HG02798 (cell line): ENCODE measurements around the gene TSPAN32.
"Not testable (repeated sequence)": the region's sequence is repeated elsewhere in the genome, so short reads cannot be mapped to it uniquely, and the experiment has no call there.

ENCODE experiments used
- ATAC-seq: cut with Tn5 transposase; IDR thresholded peaks from one replicate; pipeline ENCODE4 v1.9.1; 2021; ENCODE audit warnings: mild to moderate bottlenecking; ENCODE audit not compliant: unreplicated experiment, poor library complexity

The TSPAN32 gene

GRCh38 chr11:2280208-2280607, 21.6 kb upstream of the TSPAN32 start:
- no peak for ATAC-seq

DNA sequence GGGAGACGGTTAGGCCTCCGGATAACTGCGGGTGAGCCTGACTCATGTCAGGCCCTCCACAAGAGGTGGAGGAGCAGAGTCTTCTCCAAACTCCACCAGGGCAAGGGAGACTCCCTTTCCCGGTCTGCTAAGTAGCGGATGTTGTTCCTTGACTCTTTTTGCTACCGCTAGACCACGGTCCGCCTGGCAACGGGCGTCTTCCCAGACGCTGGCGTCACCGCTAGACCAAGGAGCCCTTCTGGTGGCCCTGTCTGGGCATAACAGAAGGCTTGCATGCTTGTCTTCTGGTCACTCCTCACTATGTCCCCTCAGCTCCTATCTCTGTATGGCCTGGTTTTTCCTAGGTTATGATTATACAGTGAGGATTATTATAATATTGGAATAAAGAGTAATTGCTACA, 15.5 kb upstream of the TSPAN32 start:
- not testable (repeated sequence) for ATAC-seq

GRCh38 chr11:2287091-2287490, 14.7 kb upstream of the TSPAN32 start:
- no peak for ATAC-seq

DNA sequence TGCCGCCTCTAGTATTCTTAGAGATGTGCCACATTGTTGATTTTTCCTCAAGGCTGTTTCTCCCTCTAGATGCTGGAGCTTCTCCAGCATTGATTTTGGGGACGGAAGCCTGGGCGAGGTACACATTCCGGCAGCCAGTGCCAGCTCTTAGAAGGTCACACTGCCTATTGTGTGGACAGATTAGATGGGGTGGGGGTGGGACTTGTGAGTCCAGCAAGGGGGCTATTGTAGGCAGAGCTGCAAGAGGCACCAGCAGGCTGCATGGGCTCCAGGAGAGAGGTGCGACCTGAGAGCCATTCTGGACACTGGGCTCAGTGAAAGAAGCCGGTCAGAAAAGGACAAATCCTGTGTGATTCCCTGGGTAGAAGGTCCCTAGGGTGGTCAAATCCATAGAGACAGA, 12.5 kb upstream of the TSPAN32 start:
- no peak for ATAC-seq

GRCh38 chr11:2289859-2290258, 12.0 kb upstream of the TSPAN32 start:
- no peak for ATAC-seq

DNA sequence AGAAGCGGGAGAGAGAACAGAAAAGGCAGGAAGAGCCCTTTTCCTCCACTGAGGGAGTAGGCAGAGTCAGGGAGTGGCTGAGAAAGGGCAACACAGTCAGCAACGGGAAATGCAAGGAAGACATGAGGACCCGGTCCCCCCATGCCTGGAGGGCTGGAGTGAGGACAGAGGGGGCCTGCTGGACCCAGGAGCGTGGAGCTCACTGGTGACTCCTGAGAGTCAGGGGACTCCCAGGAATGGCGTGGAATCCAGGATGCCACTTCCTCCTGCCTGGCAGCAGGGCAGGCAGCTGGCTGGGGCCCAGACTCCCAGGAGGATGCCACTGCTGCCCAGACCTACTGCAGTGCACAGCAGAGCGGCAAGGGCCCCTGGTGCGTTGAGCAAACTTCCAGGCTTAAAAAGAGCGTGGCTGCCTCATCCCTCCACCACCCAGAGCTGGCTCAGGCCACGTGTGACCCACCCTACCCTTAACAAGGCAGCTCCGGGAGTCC, 11.4 kb upstream of the TSPAN32 start:
- no peak for ATAC-seq

DNA sequence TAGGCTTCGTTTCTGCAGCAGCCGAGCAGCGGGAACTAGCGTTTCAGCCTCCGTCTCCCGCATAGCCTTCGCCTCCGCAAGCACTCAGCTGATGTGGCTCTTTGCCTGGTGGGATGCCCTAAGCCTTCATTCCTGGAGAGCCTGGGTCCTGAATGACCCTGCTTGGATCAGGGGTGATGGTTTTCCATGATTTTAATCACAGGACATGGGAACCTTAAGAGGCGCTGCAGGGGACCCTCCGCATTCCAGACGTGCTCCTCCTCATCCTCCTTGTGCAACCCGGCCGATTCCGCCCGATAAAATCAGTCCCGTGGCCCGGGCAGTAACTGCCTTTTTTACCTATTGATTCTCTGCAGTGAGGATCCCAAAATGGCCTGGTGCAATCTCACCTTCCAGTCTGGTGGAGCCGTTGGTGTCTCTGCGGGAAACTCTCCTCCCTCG, 8.3 kb upstream of the TSPAN32 start:
- no peak for ATAC-seq

DNA sequence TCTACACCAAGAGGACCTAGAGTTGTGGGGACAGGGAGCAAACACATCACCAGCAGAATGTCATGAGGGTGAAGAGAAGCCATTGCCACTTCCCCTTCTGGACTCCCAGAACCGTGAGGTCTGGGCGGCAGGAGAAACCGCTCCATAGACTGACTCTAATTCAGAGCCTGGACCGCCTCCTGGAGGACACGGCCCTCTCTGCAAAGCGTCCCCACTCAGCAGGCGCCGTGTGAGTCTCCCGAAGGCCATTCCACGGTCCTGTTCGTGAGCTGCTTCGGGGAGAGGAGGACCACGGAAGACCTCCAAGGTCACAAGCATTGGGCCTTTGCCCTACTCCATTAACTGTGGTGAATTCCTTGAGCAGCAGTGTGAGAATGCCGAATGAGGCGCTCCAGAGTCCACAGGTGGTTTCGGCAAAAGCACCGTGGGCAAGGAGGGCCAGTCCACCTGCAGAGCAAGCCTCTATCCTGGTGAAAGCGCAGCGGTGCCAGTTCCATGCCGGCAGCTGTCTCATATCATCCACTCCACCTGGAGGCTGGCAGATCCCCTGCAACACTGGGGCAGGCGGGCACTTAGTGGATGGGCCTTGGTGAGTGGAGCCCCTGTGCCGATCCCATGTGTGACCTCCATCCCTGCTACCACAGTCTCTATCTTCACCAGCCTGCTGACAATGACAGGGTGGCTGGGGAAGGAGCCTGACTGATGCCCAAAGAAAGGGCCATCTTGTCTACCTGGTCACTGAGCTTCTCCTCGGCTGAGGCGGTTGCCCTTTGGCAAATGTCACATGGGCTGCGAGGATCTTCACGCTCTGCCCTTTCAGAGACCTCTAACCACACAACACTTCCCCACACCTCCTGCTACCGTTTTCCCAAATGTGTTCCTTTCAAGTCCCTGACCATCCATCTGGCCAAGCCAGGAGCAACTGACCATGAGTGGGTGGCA, 7.6 kb upstream of the TSPAN32 start:
- no peak for ATAC-seq

- ATAC-seq = no peak
These were observed 6.9 kb upstream of the TSPAN32 start for GRCh38 chr11:2294926-2295290.

- no peak for ATAC-seq
These were observed 5.6 kb upstream of the TSPAN32 start for GRCh38 chr11:2295971-2296912.

DNA sequence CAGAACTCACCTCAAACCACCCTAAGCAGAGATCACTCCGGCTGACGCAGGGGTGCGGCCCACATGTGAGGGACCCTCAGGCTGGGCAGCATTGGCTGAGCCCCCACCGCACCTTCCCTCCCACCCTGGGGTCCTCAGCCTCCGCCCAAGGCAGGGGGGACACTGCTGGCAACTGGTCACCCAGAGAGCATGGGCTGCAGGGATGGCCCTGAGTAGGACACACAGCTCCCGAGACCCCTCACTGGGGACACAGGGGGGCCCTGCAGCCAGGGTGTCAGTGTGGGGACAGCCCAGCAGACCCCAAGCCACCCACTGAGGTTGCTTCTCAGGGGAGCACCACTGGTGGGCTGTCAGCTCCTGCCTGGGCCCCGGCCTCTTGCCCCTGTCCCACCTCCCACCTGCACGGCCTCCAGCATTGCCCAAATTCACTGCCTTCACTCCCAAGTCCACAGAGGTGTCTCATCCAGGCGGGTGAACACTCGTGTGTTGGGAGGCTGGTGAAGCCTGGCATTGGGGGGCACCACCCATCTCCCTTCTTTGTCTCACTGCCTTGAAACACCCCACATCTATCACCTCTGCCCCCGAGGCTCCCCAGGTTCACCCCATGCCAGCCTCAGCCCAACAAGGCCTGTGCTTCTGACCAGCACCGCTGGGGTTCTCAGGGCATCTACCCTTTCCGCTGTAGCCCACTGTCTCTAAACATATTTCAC, 4.7 kb upstream of the TSPAN32 start:
- ATAC-seq = no peak

GRCh38 chr11:2297623-2298030, 4.2 kb upstream of the TSPAN32 start:
- no peak for ATAC-seq

- ATAC-seq = no peak
These were observed 3.5 kb upstream of the TSPAN32 start for GRCh38 chr11:2298131-2298794.

DNA sequence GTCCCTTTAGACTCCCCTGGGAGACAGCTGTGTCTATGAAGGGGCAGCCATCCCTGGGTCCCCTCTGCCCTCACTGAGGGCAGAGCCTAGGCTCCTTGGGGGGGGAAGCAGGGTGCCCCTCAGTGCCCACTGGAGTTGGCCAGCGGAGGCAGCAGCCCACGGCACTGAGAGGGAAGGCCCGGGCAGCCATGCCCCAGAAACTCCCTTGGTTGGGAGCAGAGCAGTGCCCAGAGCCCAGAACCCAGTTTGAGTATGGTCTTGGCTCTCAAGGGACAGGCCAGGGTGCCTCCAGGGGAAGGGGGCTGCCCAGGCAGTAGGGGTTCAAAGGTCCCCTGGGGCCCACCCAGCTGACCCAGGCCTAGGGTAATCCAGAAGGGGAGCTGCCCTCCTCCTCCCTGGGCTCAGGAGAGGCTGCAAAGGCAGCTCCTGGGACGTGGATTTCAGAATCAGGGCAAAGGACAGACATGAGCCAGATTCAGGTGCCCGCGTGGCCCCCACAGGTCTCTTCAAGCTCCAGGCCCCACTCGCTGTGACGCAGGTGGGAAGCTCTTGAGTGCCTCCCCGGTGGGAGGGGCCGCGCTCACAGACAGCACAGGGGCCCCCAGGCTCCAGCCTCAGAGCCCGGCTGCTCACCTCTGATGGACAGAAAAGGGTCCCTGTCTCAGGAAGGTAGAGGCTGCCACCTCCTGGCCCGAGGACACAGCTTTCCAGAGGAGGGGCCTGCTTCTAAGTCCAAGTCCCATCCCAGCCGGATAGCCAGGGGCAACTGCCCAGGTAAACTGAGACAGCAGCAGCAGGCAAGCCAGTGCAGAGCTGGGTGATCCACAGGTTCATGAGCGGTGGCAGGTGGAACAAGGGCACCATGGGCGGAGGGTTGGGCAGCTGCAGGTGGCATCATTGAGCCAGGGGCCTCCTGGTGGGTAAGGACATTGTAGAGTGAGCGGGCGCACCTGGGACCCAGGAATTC, 2.7 kb upstream of the TSPAN32 start:
- no peak for ATAC-seq

DNA sequence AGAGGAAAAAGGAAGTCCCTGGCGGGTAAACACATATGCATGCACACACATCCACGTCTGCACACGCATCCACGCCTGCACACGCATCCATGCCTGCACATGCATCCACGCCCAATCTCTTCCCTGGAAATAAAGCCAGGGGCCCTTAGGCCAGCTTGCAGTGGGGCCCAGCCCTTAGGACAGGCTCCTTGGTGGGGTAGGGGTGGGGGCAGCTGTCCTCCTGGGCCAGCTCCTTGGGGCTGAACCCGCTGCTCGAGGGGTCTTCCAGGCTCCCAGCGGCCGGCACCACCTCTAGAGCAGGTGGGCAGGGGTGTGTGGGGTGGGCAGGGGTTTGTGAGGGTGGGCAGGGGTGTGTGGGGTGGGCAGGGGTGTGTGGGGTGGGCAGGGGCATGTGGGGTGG, 2.0 kb upstream of the TSPAN32 start:
- no peak for ATAC-seq

DNA sequence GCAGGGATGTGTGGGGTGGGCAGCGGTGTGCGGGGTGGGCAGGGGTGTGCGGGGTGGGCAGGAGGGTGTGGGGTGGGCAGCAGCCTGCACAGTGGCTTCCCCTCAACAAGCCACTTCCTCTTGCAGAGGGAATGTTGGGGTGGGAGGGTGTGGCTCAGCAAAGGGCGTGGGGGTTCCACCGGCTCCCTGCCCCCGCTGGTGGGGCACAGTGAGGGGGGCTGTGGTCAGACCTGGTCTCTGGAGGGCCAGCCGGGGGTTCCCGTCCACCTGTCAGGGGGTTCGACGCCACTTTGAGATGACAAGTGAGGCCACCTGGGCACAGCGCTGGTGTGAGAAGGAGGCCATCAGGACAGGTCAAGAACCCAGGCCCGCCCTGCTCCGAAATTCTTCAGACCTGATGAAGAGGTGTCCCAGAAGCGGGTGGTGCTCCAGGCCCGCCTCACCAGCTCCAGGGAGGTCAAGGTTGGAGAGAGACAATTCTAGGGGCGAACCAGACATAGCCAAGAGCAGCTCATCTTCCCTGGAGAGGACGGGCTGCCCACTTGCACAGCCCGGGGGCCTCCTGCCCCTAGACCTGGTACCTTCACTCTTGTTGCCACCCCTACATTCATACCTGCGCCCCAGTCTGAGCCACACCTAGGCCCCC, 1.4 kb upstream of the TSPAN32 start:
- no peak for ATAC-seq

DNA sequence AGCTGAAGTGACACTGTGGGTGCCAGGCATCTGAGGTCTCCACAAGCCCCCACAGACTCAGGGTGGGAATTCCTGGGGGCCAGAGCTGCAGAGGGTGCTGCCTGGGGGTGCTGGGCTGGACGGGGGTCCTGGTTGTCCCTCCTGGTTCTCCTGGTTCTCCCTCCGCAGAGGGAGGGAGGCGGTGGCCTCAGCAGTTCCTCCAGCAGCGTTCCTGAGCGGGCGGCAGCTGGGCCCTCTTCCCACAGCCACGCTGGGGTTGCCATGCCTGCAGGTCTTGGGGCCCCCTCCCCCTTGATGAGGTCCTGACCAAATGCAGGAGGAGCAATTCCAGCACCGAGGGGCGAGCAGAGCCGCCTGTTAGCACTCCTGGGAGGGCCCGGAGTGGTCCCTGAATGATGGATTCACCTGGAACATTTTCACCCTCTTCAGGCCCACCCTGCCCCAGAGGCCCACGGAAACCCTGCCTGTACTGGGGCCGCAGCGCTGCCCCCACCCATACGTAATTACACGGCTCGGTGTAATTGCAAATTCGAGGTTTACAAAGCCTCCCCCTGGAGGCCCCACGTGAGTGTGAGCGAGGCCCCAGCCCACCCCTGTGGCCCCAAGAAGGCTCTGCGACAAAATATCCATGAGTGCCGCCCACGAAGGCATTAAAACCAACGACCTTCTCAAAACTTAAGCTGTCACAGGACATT, 730 bp upstream of the TSPAN32 start:
- ATAC-seq = no peak
